Karpas-422 (cell line): Measurements from ENCODE around the gene TANGO2. TPM values are rescaled to one million over a fixed set of nuclear protein-coding genes. Genes with fewer than 3 reads are reported as not detected.

Experiments
- DNase-seq: peaks from one replicate; pipeline ENCODE4 v3.0.0-alpha.2; 2015
- H2AFZ ChIP-seq: fragments of 200-600 bp; sonication (generic); 2 replicates; pipeline ENCODE4 v1.6.1; 2014; ENCODE audit warnings: antibody characterized with exemption, low read length, mixed read lengths
- H3K27ac ChIP-seq: fragments of 200-600 bp; sonication (generic); 2 replicates; pipeline ENCODE4 v1.5.1; 2014; ENCODE audit warnings: mild to moderate bottlenecking, low read length, moderate library complexity
- H3K27me3 ChIP-seq: fragments of 200-600 bp; sonication (generic); 2 replicates; pipeline ENCODE4 v1.6.1; 2014; ENCODE audit warnings: low read length, mixed read lengths
- H3K36me3 ChIP-seq: fragments of 200-600 bp; sonication (generic); 2 replicates; pipeline ENCODE4 v1.6.1; 2014; ENCODE audit warnings: low read length, mixed read lengths; ENCODE audit not compliant: insufficient read depth
- H3K4me1 ChIP-seq: fragments of 200-600 bp; sonication (generic); 2 replicates; pipeline ENCODE4 v1.6.1; 2014; ENCODE audit warnings: mild to moderate bottlenecking, low read length, mixed read lengths
- H3K4me2 ChIP-seq: fragments of 200-600 bp; sonication (generic); 2 replicates; pipeline ENCODE4 v1.6.1; 2014; ENCODE audit warnings: low read length, low read depth, mild to moderate bottlenecking; ENCODE audit not compliant: poor library complexity, severe bottlenecking
- H3K4me3 ChIP-seq: fragments of 200-600 bp; sonication (generic); 2 replicates; pipeline ENCODE4 v1.5.1; 2014; ENCODE audit warnings: mild to moderate bottlenecking, antibody characterized with exemption, low read length, mixed read lengths
- H3K79me2 ChIP-seq: fragments of 200-600 bp; sonication (generic); 2 replicates; pipeline ENCODE4 v1.6.1; 2014; ENCODE audit warnings: mild to moderate bottlenecking, low read length, mixed read lengths
- H3K9ac ChIP-seq: fragments of 200-600 bp; sonication (generic); 2 replicates; pipeline ENCODE4 v1.6.0; 2014; ENCODE audit warnings: low read length
- H3K9me2 ChIP-seq: fragments of 200-600 bp; sonication (generic), shearing (Covaris generic); replicated peaks from 2 replicates; pipeline ENCODE4 v1.6.0; 2014; ENCODE audit warnings: mild to moderate bottlenecking, low read length, moderate library complexity; ENCODE audit not compliant: insufficient read depth
- H3K9me3 ChIP-seq: fragments of 300-700, 200-600 bp; sonication (generic); 2 replicates; pipeline ENCODE4 v1.6.1; 2014; ENCODE audit warnings: low read length, mixed read lengths
- H4K20me1 ChIP-seq: fragments of 200-600 bp; sonication (generic); 2 replicates; pipeline ENCODE4 v1.6.1; 2014; ENCODE audit warnings: mild to moderate bottlenecking, antibody characterized with exemption, low read length, low read depth; ENCODE audit not compliant: insufficient read depth
- total RNA-seq: library from RNA; depleted of rRNA; stranded (reverse); fragments of >200 nt; shearing (Covaris generic); gene quantifications from 2 replicates; pipeline ENCODE4 v1.2.3, GENCODE V29; 2014; ENCODE audit warnings: low replicate concordance

The TANGO2 gene
- total RNA-seq, 1 experiment from 2014 or later = 39.0 TPM

DNA sequence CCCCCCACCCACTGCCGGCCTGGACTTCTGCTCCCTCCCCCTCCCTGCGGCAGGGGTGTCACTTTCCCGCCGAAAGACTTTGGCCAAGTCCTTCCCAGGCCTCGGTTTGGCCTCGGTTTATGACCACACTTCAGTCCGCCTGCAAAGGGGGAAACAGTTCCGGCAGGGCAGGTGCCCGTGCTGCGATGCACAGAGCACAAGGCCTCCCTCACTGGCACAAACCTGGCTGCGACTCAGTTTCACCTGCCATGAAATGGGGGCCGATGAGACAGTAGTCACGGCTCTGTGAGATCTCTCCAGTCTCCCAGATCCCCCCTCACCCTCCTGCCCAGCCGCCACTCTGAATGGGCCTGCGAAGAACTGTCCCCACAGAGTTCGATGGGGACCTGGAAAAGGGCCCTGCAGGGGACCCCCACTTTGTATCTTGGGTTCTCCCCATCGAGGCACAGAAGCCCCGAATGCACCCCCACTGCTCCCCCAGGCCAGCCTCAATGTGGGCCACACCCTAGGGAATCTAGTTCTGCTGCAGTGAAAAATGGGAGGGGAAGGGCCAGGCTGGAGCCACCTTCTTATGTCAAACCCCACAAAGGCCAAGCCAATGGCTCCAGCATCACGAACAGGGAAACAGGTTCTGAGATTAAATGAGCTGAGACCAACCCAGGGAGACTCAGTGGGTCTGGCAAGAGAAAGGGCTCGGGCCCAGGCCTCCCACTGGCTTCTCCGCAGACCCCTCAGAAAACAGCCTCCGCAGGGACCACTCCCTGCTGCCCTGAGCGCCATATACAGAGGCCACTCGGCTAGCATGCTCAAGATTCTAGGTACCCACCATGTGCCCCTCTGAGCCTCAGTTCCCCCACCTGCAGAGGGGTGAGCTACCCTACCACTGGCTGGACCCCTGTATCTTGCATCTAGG, 33.3 kb upstream of the TANGO2 start:
- no peak overlapping the region for H2AFZ ChIP-seq
- H3K9me2 ChIP-seq = no peaks in the 10 kb centered on the region
- H3K9me3 ChIP-seq = no peaks in the 10 kb centered on the region
- H3K4me2 ChIP-seq = no peak overlapping the region
- no peak overlapping the region for H3K27ac ChIP-seq
- H4K20me1 ChIP-seq = peaks cover 34% of the 10 kb centered on the region
- H3K9ac ChIP-seq = no peak overlapping the region
- H3K36me3 ChIP-seq = no peaks in the 10 kb centered on the region
- no peak overlapping the region for H3K4me3 ChIP-seq
- H3K79me2 ChIP-seq = no peaks in the 10 kb centered on the region
- H3K4me1 ChIP-seq = peaks cover 5% of the 10 kb centered on the region
- DNase-seq = no peak
- no peaks in the 10 kb centered on the region for H3K27me3 ChIP-seq

DNA sequence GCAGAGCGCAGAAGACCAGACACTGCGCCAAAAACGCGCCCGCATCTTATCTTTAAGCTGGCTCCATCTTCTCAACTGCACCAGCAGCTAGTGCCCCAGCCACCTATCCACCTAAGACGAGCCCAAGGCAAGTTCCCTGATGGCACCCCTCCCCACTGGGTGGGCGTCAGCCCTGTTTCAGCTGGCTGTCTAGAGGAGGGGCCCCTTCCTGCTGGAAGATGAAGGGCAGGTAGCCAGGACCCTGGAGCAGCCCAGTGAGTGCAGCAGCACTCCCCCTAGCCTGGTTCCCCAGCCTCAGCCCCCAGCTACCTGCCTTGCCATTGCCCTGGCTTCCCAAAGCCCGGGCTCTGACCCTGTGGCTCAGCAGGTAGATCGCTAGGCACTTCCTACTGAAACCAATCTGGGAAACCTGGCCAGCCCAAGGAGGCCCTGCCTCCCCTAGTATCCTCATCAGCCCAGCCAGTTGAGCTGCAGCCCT, 32.5 kb upstream of the TANGO2 start:
- H3K9ac ChIP-seq = no peak overlapping the region
- H3K27ac ChIP-seq = no peak overlapping the region
- peaks cover 35% of the 10 kb centered on the region for H4K20me1 ChIP-seq

DNA sequence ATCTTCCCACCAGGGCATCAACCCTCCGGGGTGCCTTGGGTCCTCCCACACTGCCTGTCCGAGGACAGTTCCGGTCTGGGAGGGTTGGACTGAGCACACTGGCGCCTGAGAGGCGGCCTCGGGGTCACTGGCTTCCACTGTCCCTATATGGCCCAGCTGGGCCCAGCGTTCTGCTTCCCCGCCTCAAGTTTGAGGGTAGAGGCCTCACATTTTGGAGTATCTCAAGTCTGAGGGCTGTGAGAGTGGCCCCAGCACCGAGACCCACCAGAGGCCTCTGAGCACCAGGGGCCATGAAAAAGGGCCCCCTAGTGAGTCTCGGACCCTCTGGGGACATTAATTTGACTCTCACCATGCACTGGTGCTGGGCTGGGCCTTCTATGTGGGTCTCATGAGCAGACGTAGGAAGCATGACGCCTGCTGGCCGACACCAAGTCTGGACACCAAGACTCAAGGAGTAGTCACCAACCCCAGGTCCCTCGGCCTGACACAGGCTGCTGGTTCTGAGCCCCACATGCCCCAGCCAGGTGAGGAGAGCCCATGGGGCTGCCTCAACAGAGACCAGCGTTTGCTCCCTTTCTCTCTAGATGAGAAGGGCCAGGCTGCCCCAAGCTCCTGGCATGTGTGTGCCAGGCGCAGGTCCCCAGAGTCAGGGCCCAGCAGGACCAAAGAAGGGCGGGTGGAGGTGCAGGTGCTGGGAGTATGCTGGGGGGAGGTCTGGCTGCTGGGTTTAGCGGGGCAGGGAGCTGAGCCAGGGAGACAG, 31.8 kb upstream of the TANGO2 start:
- no peaks in the 10 kb centered on the region for H3K27me3 ChIP-seq
- H3K27ac ChIP-seq = no peak overlapping the region
- peaks cover 33% of the 10 kb centered on the region for H4K20me1 ChIP-seq
- no peak for DNase-seq
- peaks cover 5% of the 10 kb centered on the region for H3K4me1 ChIP-seq
- no peak overlapping the region for H2AFZ ChIP-seq
- H3K36me3 ChIP-seq = no peaks in the 10 kb centered on the region
- H3K79me2 ChIP-seq = no peaks in the 10 kb centered on the region; the same call in 1 of the 2 replicates
- H3K9me2 ChIP-seq = no peaks in the 10 kb centered on the region
- H3K9ac ChIP-seq = no peak overlapping the region
- H3K4me2 ChIP-seq = no peak overlapping the region
- no peaks in the 10 kb centered on the region for H3K9me3 ChIP-seq
- H3K4me3 ChIP-seq = no peak overlapping the region

More for the DNA sequence above, 32.5 kb upstream of the TANGO2 start:
- Histone ChIP-seq H3K36me3 (no peaks in the 10 kb centered on the region), H3K4me1 (peaks cover 5% of the 10 kb centered on the region), H3K9me3 (no peaks in the 10 kb centered on the region), H3K4me3 (no peak overlapping the region), H3K9me2 (no peaks in the 10 kb centered on the region), H3K79me2 (no peaks in the 10 kb centered on the region), H3K4me2 (no peak overlapping the region), H2AFZ (no peak overlapping the region), H3K27me3 (no peaks in the 10 kb centered on the region)
- no peak for DNase-seq

DNA sequence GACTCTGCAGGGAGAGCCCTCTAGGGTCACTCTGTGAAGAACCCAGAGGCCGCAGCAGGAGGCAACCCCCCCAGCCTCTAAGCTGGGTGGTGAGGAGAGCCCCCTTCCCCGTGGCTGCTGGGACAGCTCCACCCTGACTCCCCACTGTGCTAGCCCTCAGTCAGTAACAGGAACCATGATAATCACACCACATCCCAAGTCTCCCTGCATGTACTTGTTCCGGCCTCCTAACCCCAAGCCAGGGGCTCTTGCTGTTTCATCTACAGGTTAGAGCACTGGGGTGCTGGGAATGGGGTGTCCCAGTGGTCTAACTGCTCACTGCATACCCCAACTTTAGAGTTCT, 31.2 kb upstream of the TANGO2 start:
- no peak overlapping the region for H3K4me3 ChIP-seq
- H3K79me2 ChIP-seq = no peaks in the 10 kb centered on the region; the same call in 1 of the 2 replicates
- peaks cover 30% of the 10 kb centered on the region for H4K20me1 ChIP-seq
- H3K36me3 ChIP-seq = no peaks in the 10 kb centered on the region
- DNase-seq = no peak
- no peaks in the 10 kb centered on the region for H3K27me3 ChIP-seq
- H3K9me3 ChIP-seq = no peaks in the 10 kb centered on the region
- H2AFZ ChIP-seq = no peak overlapping the region
- no peak overlapping the region for H3K9ac ChIP-seq
- peaks cover 5% of the 10 kb centered on the region for H3K4me1 ChIP-seq
- no peak overlapping the region for H3K4me2 ChIP-seq
- no peak overlapping the region for H3K27ac ChIP-seq
- no peaks in the 10 kb centered on the region for H3K9me2 ChIP-seq

DNA sequence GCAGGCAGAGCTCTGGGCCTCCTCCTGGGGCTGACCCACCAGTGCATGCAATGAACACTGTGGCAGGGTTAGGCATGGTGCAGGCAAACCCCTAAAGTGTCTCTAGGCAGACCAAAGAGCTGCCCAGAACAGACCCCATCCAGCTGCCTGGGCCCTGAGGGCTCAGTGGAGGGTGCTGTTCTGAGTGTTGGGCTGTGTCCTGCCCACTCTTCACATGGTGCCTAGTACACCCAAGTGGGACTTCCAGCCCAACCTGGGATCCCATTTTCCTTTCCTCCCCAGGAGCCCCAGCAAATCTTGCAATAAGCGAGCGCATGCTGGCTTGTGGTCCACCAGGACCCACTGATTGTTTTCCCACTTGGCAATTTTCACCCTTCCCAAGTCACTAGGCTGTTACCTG, 30.7 kb upstream of the TANGO2 start:
- H3K27me3 ChIP-seq = no peaks in the 10 kb centered on the region
- no peaks in the 10 kb centered on the region for H3K9me2 ChIP-seq
- H3K79me2 ChIP-seq = no peaks in the 10 kb centered on the region; the same call in 1 of the 2 replicates
- H3K9ac ChIP-seq = no peak overlapping the region
- H4K20me1 ChIP-seq = peaks cover 25% of the 10 kb centered on the region
- no peak overlapping the region for H2AFZ ChIP-seq
- H3K27ac ChIP-seq = no peak overlapping the region
- H3K9me3 ChIP-seq = no peaks in the 10 kb centered on the region
- no peak overlapping the region for H3K4me3 ChIP-seq
- no peaks in the 10 kb centered on the region for H3K36me3 ChIP-seq
- DNase-seq = no peak
- peaks cover 5% of the 10 kb centered on the region for H3K4me1 ChIP-seq
- no peak overlapping the region for H3K4me2 ChIP-seq

DNA sequence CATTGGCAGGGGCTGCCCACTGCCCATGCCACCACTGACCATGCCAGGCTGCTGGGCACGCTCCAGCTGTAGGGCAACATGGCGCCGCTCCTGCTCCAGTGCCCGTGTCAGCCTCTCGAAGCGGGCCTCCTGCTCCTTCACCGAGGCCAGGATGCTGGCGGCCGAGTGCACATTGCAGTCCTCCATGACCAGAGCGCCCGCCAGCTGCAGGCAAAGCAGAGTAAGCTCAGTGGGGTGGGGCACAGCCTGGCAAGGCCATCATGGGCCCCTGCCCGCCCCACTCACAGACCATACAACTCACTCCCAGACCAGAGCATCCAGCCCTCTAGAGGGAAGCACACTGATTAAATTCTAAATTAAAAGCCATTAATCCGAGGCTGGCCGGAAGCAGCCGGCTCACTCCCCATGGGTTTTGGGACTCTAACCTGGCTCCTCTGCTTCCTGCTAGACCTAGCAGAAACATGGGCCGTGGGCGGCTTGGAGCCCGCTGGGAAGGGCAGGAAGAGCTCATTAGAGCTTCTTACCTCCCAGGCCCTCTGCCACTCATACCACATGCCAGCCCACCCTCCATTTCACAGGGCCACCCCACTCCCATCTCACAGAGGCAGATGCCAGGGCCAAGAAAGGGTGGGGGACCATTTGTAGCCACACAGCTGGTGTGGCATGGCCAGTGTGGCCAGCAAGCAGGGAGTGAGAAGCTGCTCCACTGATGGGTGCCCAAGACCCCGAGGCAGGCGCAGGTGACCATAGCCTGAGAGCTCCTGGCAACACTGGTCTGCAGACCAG, 30.1 kb upstream of the TANGO2 start:
- no peak overlapping the region for H2AFZ ChIP-seq
- H3K27ac ChIP-seq = no peak overlapping the region
- H3K9ac ChIP-seq = no peak overlapping the region
- H3K4me1 ChIP-seq = peaks cover 5% of the 10 kb centered on the region
- H3K27me3 ChIP-seq = no peaks in the 10 kb centered on the region
- H3K79me2 ChIP-seq = no peaks in the 10 kb centered on the region; the same call in 1 of the 2 replicates
- peaks cover 23% of the 10 kb centered on the region for H4K20me1 ChIP-seq
- H3K36me3 ChIP-seq = no peaks in the 10 kb centered on the region
- DNase-seq = no peak
- no peaks in the 10 kb centered on the region for H3K9me2 ChIP-seq
- no peak overlapping the region for H3K4me2 ChIP-seq
- no peaks in the 10 kb centered on the region for H3K9me3 ChIP-seq
- no peak overlapping the region for H3K4me3 ChIP-seq

DNA sequence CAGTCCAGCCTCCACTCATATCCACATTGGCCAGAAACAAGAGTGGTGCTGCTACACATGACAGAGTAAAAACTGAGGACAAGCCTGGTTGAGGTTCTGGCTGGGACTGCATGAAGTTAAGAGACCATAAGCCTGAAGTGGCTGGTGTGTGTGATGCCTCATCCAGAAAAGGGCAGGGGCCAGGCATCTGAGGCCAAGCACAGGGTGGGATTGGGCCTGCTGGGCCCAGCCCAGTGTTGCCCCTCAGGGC, 29.6 kb upstream of the TANGO2 start:
- no peak for DNase-seq
- no peaks in the 10 kb centered on the region; the same call in 1 of the 2 replicates for H3K79me2 ChIP-seq
- H2AFZ ChIP-seq = no peak overlapping the region
- H3K27ac ChIP-seq = no peak overlapping the region
- no peaks in the 10 kb centered on the region for H3K27me3 ChIP-seq
- no peak overlapping the region for H3K4me3 ChIP-seq
- H3K9me3 ChIP-seq = no peaks in the 10 kb centered on the region
- peaks cover 21% of the 10 kb centered on the region; the same call in 1 of the 2 replicates for H4K20me1 ChIP-seq
- H3K4me1 ChIP-seq = peaks cover 5% of the 10 kb centered on the region
- H3K4me2 ChIP-seq = no peak overlapping the region
- H3K36me3 ChIP-seq = no peaks in the 10 kb centered on the region
- no peaks in the 10 kb centered on the region for H3K9me2 ChIP-seq
- H3K9ac ChIP-seq = no peak overlapping the region
